ENCODE data around the gene CMPK2. TPM values are rescaled to one million over a fixed set of nuclear protein-coding genes. Genes with fewer than 3 reads are reported as not detected.

The CMPK2 gene
- total and polyA plus RNA-seq, 9 of the 15 experiments (the other 6 are each of a cell fraction or from before 2014, with no cell fraction given) = 2.6 to 10.5 (median 5.0) TPM

GRCh38 chr2:6893876-6894482 lies 28.3 kb upstream of the CMPK2 start (continued):
- TF ChIP-seq ZNF318 (IDR thresholded peaks at IDR 0.05; ENCODE audit: borderline replicate concordance in 1 of 2, low read depth in 1 of 2) = 0 out of 4 replicates have a peak, but pooled peaks of 1 of the 2 experiments have one; percentile 26
- peak; percentile 92 for TF ChIP-seq HMG20A (CRISPR knock-in tag; conservative IDR thresholded peaks at IDR 0.05)
- TF ChIP-seq ZNF121 (CRISPR knock-in tag; conservative IDR thresholded peaks at IDR 0.05) = no peak
- TF ChIP-seq MYBL2 (IDR thresholded peaks at IDR 0.05; ENCODE audit: low read depth) = peak; percentile 29; the same call in 1 of the 2 replicates
- no peak for TF ChIP-seq MYBL2 (CRISPR knock-in tag; IDR thresholded peaks at IDR 0.05; ENCODE audit: borderline replicate concordance)
- TF ChIP-seq POLR2B (IDR thresholded peaks at IDR 0.05; ENCODE audit: low read depth, partially characterized antibody) = no peak
- peak in 1 of 2 experiments; percentile 85; a peak in 1 of 4 replicates for TF ChIP-seq ETV6 (IDR thresholded peaks at IDR 0.05; ENCODE audit: borderline replicate concordance in 1 of 2, low read depth in 2 of 2, low read length in 1 of 2)
- no peak for TF ChIP-seq ETV6 (CRISPR knock-in tag; IDR thresholded peaks at IDR 0.05; ENCODE audit: borderline replicate concordance)
- no peak for TF ChIP-seq ZBTB8A (IDR thresholded peaks at IDR 0.05; ENCODE audit: partially characterized antibody)
- TF ChIP-seq SRSF9 (IDR thresholded peaks at IDR 0.05; ENCODE audit: borderline replicate concordance, low read depth, low read length) = no peak
- no peak for TF ChIP-seq ZNF384 (IDR thresholded peaks at IDR 0.05; ENCODE audit: low read depth, low read length)
- no peak for TF ChIP-seq MCM7 (IDR thresholded peaks at IDR 0.05)
- TF ChIP-seq MCM5 (IDR thresholded peaks at IDR 0.05; ENCODE audit: low read depth) = no peak
- TF ChIP-seq TRIM24 (IDR thresholded peaks at IDR 0.05) = peak; percentile 100
- no peak for TF ChIP-seq ZNF124 (CRISPR knock-in tag; IDR thresholded peaks at IDR 0.05)
- peak; percentile 99 for TF ChIP-seq NFIC (IDR thresholded peaks at IDR 0.05)
- TF ChIP-seq SMAD4 (CRISPR knock-in tag; conservative IDR thresholded peaks at IDR 0.05) = peak; percentile 99
- TF ChIP-seq BDP1 (IDR thresholded peaks at IDR 0.05; ENCODE audit: insufficient read depth, insufficient read length) = no peak
- no peak for TF ChIP-seq ZC3H11A (IDR thresholded peaks at IDR 0.05; ENCODE audit: low read depth, low read length)
- TF ChIP-seq ZNF263 (CRISPR knock-in tag; IDR thresholded peaks at IDR 0.05; ENCODE audit: borderline replicate concordance) = peak; percentile 35; the same call in 1 of the 2 replicates
- TF ChIP-seq HDAC1 (IDR thresholded peaks at IDR 0.05) = peak; percentile 71 to 99; a peak in 3 of 4 replicates
- peak in 1 of 2 experiments; percentile 95; a peak in 2 of 4 replicates for TF ChIP-seq NONO (IDR thresholded peaks at IDR 0.05; ENCODE audit: low read depth in 2 of 2, low read length in 1 of 2)
- no peak for TF ChIP-seq ZFX (CRISPR knock-in tag; IDR thresholded peaks at IDR 0.05)

Data from K562 (cell line).